ENCODE results near the gene AVPR1B.
A peak's percentile ranks its signal among the peaks of the same experiment; 100 is the strongest.

AVPR1B gene, protein sequence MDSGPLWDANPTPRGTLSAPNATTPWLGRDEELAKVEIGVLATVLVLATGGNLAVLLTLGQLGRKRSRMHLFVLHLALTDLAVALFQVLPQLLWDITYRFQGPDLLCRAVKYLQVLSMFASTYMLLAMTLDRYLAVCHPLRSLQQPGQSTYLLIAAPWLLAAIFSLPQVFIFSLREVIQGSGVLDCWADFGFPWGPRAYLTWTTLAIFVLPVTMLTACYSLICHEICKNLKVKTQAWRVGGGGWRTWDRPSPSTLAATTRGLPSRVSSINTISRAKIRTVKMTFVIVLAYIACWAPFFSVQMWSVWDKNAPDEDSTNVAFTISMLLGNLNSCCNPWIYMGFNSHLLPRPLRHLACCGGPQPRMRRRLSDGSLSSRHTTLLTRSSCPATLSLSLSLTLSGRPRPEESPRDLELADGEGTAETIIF

GRCh38 chr1:206117151-206117948 is at the start of gene AVPR1B:
Gene AVPR1B, minus strand, starts transcription at chr1:206117388. Its CDS starts 498 bp downstream, at chr1:206116890.
- no peak for FAIRE-seq

DNA sequence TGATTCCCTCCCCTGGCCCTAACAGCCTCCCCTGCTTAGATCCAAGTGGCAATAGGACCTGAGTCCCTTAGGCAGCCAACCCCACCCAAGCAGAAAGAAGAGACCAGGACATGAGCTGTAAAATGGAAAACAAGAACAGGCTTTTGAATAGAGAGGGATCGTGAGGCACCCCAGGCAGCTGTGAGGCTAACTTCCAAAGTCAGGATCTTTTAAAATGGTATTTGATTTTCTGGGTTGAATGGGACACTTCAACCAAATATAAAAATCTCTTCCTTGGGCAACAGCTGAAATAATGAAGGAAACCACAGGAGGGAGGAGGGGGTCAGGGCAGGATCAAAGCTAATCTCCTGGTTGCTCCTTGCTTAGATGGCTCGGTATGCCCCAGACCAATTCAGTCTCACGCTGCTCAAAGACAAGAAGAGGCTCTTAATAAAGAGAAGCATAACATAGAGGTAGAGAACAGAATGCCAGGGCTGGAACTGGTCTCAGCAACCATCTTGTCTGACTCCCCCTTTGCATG is 28.6 kb upstream of the AVPR1B start:
- no peak for DNase-seq (ENCODE audit: low spot score)
- FAIRE-seq = no peak

More at GRCh38 chr1:206117151-206117948, at the start of gene AVPR1B:
- peak; percentile 65 for DNase-seq (ENCODE audit: low spot score)

DNA sequence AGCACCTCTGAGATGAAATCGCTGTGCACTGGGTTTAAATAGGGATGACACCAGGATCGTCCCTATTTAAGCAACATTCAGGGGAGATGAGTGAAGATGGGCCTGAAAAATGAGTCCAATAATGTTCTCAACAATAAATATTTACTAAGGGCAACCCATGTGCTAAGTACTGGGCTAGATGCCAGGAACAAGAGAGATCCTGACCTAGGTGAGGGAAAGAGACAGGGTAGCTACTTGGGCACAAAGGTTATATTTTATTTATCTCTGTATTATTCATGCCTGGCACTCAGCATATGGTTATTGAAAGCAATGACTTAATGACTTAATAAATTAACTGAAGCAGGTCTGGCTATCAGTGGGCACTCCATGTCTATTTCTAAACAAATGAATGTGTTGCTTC is 27.4 kb upstream of the AVPR1B start:
- DNase-seq (ENCODE audit: low spot score) (no peak), FAIRE-seq (no peak)

- FAIRE-seq (no peak), DNase-seq (ENCODE audit: low spot score) (no peak)
Measured at GRCh38 chr1:206143537-206144172, 26.5 kb upstream of the AVPR1B start.

DNA sequence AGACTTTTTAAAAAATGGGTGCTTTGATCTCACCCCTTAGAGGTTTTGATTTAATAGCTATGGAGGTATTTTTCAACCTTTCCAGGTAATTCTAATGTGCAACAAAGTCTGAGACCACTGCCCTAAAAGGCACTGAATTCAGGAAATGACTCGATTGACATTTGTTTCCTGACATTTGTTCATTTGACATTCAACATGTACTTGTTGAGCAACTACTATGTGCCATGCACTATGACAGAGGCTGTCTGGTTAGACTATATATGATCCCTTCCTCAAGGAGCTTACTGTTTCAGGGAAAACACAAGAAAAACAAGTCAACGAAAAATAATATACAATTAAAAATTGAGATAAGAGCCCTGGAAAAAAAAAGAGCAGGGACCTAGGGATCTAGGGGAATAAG is 25.6 kb upstream of the AVPR1B start:
- no peak for FAIRE-seq

GRCh38 chr1:206142011-206142410 is 24.8 kb upstream of the AVPR1B start:
- DNase-seq (ENCODE audit: low spot score) (no peak), FAIRE-seq (no peak)

More for the DNA sequence above, 25.6 kb upstream of the AVPR1B start:
- no peak for DNase-seq (ENCODE audit: low spot score)

- FAIRE-seq (no peak), DNase-seq (ENCODE audit: low spot score) (no peak)
Measured at GRCh38 chr1:206136241-206136640, 19.1 kb upstream of the AVPR1B start.

- DNase-seq (ENCODE audit: low spot score) (no peak), FAIRE-seq (no peak)
Measured at GRCh38 chr1:206135248-206135647, 18.1 kb upstream of the AVPR1B start.

- DNase-seq (ENCODE audit: low spot score) = no peak
- no peak for FAIRE-seq
Measured at GRCh38 chr1:206133751-206134415, 16.7 kb upstream of the AVPR1B start.

GRCh38 chr1:206131037-206131436 is 13.8 kb upstream of the AVPR1B start:
- DNase-seq (ENCODE audit: low spot score) (no peak), FAIRE-seq (no peak)

DNA sequence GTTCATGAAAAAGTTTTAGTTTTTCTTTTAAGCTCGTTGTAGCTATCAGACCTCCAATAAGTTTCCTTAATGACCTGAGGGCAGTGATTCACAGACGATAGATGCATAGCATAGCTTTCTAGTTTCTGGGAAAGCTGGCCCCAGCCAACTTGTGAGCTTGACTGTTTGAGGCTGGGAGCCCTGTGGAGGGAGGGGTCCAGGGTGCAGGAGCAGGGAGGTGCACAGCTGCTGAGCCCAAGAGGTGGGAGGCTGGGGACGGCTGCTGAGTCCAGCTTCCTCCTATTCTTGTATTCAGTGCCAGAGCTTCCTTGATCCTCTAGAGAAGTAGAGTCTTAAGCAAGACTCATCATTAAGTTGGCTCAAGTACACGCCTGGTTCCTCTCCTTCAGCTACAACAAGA is 11.0 kb upstream of the AVPR1B start:
- FAIRE-seq (no peak), DNase-seq (ENCODE audit: low spot score) (no peak)

GRCh38 chr1:206127336-206127735 is 10.1 kb upstream of the AVPR1B start:
- FAIRE-seq (no peak), DNase-seq (ENCODE audit: low spot score) (no peak)

DNA sequence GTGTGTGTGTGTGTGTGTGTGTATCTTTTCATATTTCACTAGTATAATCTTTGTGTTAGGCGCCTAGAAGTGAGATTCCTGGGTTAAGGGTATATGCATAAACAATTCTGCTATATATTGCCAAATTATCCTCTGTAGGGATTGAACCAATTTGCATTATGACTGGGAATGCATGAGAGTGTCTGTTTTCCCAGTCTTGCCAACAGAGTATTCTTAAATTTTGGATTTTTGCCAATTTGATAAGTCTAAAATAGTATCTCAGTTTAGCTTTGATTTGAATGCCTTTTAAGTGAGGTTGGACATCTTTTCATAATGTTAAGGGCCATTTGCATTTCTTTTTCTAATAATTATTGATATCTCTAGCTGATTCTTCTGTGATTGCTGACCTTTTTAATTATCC is 8.2 kb upstream of the AVPR1B start:
- DNase-seq (ENCODE audit: low spot score) = no peak

GRCh38 chr1:206122686-206123085 is 5.5 kb upstream of the AVPR1B start:
- no peak for FAIRE-seq

More for the DNA sequence above, 8.2 kb upstream of the AVPR1B start:
- FAIRE-seq = no peak

GRCh38 chr1:206121269-206121668 is 4.1 kb upstream of the AVPR1B start:
- no peak for DNase-seq (ENCODE audit: low spot score)
- FAIRE-seq = no peak

More at GRCh38 chr1:206122686-206123085, 5.5 kb upstream of the AVPR1B start:
- DNase-seq (ENCODE audit: low spot score) = no peak

DNA sequence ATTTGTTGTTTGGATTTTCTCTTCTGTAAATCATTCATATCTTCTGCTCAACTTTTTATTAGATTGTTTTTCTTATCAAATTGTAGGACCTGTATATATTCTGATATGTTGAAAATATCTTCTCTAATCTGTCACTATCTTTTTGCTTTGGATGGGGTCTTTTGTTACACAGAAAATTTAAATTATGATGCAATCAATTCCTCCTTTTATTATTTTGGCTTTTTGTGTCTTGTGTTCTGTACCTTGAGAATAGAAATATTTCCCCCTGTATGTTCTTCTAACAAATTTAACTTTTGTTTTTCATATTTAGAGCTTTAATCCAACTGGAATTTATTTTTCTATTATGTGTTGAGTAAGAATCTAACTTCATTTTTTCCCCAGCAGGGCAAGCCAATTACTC is 3.2 kb upstream of the AVPR1B start:
- FAIRE-seq (no peak), DNase-seq (ENCODE audit: low spot score) (no peak)

DNA sequence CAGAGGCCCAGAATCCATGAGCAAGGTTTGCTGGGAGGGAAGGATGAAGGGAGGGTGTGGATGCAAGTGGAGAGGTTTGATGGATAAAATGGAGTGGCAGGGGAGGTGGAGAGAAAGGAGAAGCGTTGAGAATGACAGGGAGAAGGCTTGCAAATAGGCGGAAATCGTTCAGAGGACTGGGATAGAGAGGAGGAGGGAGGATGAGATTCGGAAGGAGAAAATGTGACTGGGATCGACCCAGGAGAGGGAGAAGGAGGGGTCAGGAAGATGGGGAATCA is 376 bp downstream of the AVPR1B start:
- FAIRE-seq (no peak), DNase-seq (ENCODE audit: low spot score) (no peak)

DNA sequence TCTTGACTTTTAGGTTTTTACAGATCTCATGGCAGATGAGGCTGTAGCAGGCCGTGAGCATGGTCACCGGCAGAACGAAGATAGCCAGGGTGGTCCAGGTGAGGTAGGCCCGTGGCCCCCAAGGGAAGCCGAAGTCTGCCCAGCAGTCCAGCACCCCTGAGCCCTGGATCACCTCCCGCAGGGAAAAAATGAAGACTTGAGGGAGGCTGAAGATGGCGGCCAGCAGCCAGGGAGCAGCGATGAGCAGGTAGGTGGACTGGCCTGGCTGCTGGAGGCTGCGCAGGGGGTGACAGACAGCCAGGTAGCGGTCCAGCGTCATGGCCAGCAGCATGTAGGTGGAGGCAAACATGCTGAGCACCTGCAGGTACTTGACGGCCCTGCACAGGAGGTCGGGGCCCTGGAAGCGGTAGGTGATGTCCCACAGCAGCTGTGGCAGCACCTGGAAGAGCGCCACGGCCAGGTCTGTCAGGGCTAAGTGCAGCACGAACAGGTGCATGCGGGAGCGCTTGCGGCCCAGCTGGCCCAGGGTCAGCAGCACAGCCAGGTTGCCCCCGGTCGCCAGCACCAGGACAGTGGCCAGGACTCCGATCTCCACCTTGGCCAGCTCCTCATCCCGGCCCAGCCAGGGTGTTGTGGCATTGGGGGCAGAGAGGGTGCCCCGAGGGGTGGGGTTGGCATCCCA is 856 bp downstream of the AVPR1B start:
- DNase-seq (ENCODE audit: low spot score) (no peak), FAIRE-seq (no peak)

GRCh38 chr1:206115791-206116190 is 1.4 kb downstream of the AVPR1B start:
- FAIRE-seq = no peak
- DNase-seq (ENCODE audit: low spot score) = no peak

DNA sequence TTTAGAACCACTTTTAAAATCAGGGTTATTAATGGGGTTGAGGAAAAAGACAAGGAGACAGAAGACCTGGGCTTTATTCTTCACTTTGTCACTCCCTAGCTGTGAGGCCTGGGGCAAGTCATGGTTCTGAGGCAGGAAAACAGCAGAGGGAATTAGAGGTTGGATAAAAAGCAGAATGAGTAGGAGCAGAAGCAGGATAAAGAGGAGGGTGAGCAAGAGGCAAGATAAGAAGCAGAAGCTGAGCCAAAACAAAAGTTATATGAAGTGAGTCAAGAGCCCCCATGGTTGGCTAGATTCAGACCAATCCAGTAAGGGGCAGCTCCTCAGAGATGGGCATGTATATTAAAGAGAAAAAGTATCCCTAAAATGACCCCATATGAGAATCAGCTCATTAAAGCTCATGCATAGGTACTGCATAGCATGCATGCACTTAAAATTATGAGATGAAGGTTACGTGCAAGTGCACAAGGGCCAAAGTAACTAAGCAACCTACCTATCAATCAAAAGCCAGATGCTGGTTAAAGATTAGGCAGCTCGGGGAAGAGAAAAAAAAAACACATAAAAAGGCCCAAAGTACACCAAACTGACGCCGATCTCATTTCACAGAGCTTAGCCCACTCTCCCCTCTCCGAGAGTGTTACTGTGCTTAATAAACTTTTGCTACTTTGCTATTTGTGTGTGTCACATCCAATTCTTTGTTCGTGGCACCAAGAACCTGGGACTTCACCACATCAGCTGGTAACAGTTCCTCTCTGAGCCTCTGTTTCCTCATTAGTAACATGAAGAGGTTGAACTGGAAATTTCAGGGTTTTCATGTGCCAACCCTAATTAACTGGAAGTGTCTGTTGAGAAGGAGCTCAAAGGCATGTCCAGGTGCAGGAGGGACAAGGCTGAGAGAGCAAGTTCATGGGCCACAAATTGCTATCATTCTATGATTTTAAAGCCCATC is 2.2 kb downstream of the AVPR1B start:
- FAIRE-seq (no peak), DNase-seq (ENCODE audit: low spot score) (no peak)
